ENCODE measurements around the gene TFEB. TPM values are rescaled to one million over a fixed set of nuclear protein-coding genes. Genes with fewer than 3 reads are reported as not detected.

Gene TFEB
- total RNA-seq, 2 experiments from 2014 or later, result 14.9 to 15.0 TPM

DNA sequence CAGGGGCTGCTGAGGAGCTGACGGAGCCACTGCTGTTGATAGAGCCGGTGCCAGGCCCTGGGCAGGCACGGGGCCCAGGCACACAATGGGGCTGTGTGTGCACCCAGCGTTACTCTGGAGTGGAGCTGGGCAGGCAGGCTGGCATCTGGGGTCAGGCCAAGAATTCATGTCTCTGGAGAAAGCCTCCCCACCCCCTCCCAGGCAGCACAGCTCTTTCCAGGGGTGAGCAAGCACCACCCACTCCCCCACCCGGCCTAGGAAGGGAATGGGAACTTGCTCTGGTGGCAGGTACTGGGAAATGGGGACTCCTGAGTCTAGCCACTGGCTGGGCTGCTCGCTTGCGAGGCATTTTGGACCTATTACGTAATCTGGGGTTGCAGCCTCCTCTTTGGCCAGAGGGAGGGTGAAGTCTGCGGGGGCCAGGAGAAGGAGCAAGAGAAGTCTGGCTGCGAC, 22.7 kb downstream of the TFEB start:
- Mint-ChIP-seq H3K27ac (no peak overlapping the region), H3K9me3 (no peaks in the 10 kb centered on the region), H3K4me1 (peaks cover 20% of the 10 kb centered on the region), H3K36me3 (ENCODE audit: low read depth) (no peaks in the 10 kb centered on the region), H3K4me3 (no peak overlapping the region), H3K27me3 (no peaks in the 10 kb centered on the region)
- CTCF ChIA-PET, result no interaction called here
- POLR2A ChIA-PET, result interaction anchor here (1.4 kb wide), 1 partner anchor 22 kb away, joined by 3 read pairs; no protein-coding TSS in a partner anchor
- DNase-seq, result no peak

DNA sequence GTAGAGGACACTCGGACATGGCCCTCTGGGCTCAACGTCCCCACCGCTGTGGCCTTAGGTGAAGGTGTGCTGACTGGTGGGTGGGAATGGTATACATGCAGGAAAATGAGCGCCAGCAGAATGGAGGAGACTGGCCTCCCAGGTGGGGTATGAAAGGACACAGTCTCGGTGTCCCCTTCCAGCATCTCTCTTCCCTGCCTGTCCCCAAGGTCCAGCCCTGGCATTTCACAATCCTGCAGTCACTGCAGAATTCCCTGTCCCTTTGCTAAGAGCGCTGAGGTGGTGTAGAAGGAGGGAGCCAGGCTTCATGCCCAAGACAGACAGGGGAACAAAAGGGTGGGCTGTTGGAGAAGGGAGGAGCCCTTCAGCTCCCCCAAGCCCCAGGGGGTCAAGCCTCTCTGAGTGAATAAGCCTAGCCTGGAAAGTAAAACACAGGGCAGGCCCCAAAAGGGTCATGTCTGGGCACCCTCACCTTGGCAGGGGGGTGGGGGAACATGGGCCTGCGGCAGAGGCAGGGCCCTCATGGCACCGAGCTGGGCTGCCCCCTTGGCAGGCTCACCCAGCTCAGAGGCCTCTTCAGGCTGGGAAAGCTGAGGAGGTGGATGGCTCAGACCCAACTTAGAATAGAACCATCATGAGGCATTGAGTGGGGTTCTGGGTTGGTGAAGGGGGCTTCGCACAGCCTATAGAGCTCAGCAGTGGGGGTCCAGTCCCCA, 23.9 kb downstream of the TFEB start:
- Mint-ChIP-seq H3K9me3 (no peaks in the 10 kb centered on the region), H3K4me1 (peaks cover 32% of the 10 kb centered on the region), H3K27ac (no peak overlapping the region), H3K27me3 (no peaks in the 10 kb centered on the region), H3K36me3 (ENCODE audit: low read depth) (no peaks in the 10 kb centered on the region), H3K4me3 (no peak overlapping the region)
- no peak for DNase-seq
- CTCF ChIA-PET, result interaction anchor here (0.6 kb wide), 1 partner anchor 838 kb away, joined by 3 read pairs; no protein-coding TSS in a partner anchor
- POLR2A ChIA-PET, result interaction anchor here (1.0 kb wide), 1 partner anchor 18 kb away, joined by 3 read pairs; no protein-coding TSS in a partner anchor

DNA sequence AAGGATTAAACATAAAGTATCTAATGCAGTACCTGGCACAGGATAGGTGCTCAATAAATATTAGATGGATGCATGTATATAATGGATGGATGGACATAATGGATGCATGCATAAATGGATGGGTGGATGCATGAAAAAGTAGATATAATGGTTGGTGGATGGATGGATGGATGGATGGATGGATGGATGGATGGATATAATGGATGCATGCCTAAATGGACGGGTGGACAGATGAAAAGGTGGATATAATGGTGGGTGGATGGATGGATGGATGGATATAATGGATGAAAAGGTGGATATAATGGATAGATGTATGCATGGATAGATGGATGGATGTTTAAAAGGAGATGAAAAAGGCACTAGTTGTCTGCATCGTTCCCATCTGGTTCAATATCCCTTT, 26.0 kb downstream of the TFEB start:
- H3K27me3 Mint-ChIP-seq, result no peaks in the 10 kb centered on the region
- no peaks in the 10 kb centered on the region for H3K36me3 Mint-ChIP-seq (ENCODE audit: low read depth)
- H3K4me1 Mint-ChIP-seq, result peaks cover 42% of the 10 kb centered on the region
- no peak for DNase-seq
- H3K27ac Mint-ChIP-seq, result no peak overlapping the region
- ChIA-PET CTCF (interaction anchor here (2.1 kb wide), 1 partner anchor 24 kb away, joined by 9 read pairs; no protein-coding TSS in a partner anchor), POLR2A (interaction anchor here (4.7 kb wide), 1 partner anchor 25 kb away, joined by 35 read pairs; the partner anchor contains the start of gene TFEB)
- no peak overlapping the region for H3K4me3 Mint-ChIP-seq
- no peaks in the 10 kb centered on the region for H3K9me3 Mint-ChIP-seq

DNA sequence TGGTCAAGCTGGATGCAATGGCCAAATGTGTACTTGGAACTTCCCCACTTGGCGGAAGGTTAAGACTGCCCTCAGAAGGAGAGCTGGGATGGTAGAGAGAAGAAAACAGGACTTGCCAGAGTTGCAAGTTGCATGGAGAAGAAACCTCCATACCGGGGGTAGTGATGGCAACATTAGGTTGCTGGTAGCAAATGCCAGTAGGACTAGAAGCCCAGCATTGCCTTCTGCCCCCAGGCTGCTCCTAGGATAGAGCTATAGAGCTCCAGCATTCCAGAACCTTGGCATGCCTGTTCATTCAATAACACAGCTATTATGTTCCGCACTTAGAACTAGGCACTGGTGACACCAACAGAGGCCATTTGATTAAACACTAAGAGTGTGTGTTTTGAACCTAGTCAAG, 26.6 kb downstream of the TFEB start:
- Mint-ChIP-seq H3K4me1 (peaks cover 38% of the 10 kb centered on the region), H3K27ac (no peak overlapping the region), H3K4me3 (no peak overlapping the region), H3K36me3 (ENCODE audit: low read depth) (no peaks in the 10 kb centered on the region), H3K9me3 (no peaks in the 10 kb centered on the region), H3K27me3 (no peaks in the 10 kb centered on the region)
- ChIA-PET POLR2A (interaction anchor here (4.7 kb wide), 1 partner anchor 25 kb away, joined by 35 read pairs; the partner anchor contains the start of gene TFEB), CTCF (interaction anchor here (0.6 to 2.1 kb wide), 2 partner anchors 25 to 27 kb away, joined by 4 to 9 read pairs; no protein-coding TSS in a partner anchor)
- DNase-seq, result no peak

DNA sequence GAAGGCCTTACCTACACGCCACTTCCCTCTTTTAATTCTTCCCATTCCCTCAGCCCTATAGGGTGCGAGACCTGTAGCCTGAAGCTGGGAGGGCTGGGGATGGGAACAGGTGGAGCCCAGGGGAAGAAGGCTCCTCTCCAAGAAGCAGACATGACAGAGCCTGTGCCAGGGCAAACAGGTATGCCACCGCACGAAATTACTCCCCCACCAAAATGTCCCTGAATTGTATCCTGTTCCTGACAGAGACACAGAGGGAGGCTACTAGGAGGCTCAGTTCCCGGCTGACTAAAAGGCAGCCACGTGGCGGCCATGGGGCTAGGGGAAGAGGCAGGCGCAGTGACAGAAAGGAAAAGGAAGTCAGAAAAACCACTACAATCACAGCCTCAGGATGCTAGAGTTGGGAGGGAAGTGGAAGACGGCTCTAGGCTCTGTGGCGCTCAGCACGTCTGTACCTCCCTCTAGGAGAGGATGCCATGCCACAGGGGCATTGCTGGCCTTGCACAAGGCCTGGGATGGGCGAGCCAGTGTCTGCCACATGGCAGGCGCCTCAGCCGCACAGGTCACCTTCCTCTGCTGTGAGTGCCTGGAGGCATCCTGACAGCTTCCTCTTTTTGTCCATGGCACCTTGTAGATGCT, 27.7 kb downstream of the TFEB start:
- H3K4me3 Mint-ChIP-seq, result peak overlapping the region; percentile 24
- H3K4me1 Mint-ChIP-seq, result peaks cover 37% of the 10 kb centered on the region
- H3K9me3 Mint-ChIP-seq, result no peaks in the 10 kb centered on the region
- ChIA-PET POLR2A (interaction anchor here (4.7 kb wide), 1 partner anchor 26 kb away, joined by 35 read pairs; the partner anchor contains the start of gene TFEB), CTCF (interaction anchor here (1.0 to 2.1 kb wide), 4 partner anchors 16 to 396 kb away, joined by 3 to 9 read pairs (median 6); no protein-coding TSS in a partner anchor)
- DNase-seq, result peak; percentile 53
- peak overlapping the region; percentile 76 for H3K27ac Mint-ChIP-seq
- H3K27me3 Mint-ChIP-seq, result no peaks in the 10 kb centered on the region
- H3K36me3 Mint-ChIP-seq (ENCODE audit: low read depth), result no peaks in the 10 kb centered on the region

DNA sequence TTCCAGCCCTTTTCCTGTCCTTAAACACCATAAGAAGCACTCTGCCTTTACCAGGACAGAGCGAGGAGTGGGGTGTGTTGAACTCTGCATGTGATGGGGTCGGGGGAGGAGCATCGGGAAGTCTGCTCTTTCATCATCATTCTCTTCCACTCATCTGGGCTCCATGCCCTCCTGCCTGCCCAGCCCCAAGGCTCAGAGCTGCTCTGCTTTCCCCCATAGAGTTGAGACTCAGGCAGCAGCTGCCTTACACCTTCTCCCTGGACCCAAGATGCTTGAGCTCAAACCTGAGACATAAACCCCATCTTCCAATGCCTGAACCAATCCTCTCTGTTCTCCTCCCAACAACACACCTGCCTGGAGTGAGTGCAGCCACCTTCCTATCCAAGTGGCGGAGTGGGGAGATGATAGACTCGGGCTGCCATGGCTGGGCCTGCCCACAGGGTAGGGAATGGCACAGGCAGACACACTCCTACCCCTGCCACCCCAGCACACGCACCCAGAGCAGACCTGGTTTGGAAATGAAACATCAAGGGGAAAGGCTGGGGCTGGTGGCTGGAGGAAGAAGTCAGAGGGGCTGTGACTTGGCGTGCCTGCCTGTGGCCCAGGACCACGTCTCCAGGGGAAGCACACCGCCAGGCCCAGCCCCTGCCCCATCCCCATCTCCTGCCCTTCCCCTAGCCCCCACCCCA, 28.4 kb downstream of the TFEB start:
- no peak for DNase-seq
- POLR2A ChIA-PET, result interaction anchor here (1.1 to 4.7 kb wide), 3 partner anchors 23 to 80 kb away, joined by 3 to 35 read pairs (median 5); partner anchors contain the start of genes TFEB and TOMM6
- Mint-ChIP-seq H3K27me3 (no peaks in the 10 kb centered on the region), H3K4me3 (peak overlapping the region; percentile 24), H3K27ac (peak overlapping the region; percentile 76), H3K4me1 (peaks cover 37% of the 10 kb centered on the region), H3K9me3 (no peaks in the 10 kb centered on the region), H3K36me3 (ENCODE audit: low read depth) (no peaks in the 10 kb centered on the region)
- CTCF ChIA-PET, result interaction anchor here (1.0 to 1.9 kb wide), 4 partner anchors 15 to 397 kb away, joined by 3 to 8 read pairs (median 4); no protein-coding TSS in a partner anchor

DNA sequence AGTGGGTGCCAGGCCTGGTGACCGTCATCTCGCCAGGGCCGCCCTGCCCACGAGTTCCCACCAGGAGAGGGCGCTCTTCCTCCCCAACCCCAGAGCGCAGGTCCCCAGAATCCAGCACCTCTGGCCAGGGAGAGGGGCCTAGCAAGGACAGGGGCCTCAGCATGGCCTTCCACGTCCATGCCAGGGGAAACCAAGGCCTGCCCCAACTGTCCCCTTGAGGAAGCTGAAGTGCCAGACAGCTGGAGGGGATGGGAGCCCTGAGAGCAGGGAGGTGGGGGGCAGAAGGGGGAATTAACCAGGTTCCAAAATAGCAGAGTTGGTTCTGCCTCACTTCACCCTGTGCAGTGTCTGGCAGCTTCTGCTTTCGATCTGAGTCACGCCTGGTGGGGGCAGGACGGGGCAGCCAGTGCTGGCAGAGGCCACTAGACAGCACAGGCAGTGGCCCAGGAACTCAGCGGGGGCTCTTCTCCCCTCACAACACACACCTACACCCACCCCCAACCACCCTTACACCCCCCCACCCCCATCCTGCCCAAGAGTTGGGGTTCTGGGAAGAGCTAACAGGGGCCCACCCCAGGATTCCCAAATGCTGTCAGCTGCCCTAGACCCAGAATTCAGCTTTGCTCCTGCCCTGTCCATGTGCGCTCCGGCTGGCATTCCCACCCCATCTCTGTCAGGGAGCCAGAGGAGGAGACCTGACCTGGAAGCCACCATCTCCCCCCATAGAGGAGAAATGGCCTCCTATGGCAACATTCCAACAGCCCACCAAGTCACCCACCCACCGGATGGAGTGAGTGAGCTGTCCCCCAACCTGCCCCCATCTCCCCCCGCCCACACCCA, 29.2 kb downstream of the TFEB start:
- DNase-seq, result peak; percentile 81
- Mint-ChIP-seq H3K4me3 (peak overlapping the region; percentile 30), H3K27ac (peak overlapping the region; percentile 76), H3K36me3 (ENCODE audit: low read depth) (no peaks in the 10 kb centered on the region), H3K9me3 (no peaks in the 10 kb centered on the region), H3K27me3 (no peaks in the 10 kb centered on the region), H3K4me1 (peaks cover 37% of the 10 kb centered on the region)
- ChIA-PET CTCF (interaction anchor here (0.5 to 2.3 kb wide), 12 partner anchors 9 to 398 kb away, joined by 3 to 9 read pairs (median 4); no protein-coding TSS in a partner anchor), POLR2A (interaction anchor here (1.0 to 4.7 kb wide), 4 partner anchors 23 to 81 kb away, joined by 3 to 35 read pairs (median 4); partner anchors contain the start of genes TFEB and TOMM6)

DNA sequence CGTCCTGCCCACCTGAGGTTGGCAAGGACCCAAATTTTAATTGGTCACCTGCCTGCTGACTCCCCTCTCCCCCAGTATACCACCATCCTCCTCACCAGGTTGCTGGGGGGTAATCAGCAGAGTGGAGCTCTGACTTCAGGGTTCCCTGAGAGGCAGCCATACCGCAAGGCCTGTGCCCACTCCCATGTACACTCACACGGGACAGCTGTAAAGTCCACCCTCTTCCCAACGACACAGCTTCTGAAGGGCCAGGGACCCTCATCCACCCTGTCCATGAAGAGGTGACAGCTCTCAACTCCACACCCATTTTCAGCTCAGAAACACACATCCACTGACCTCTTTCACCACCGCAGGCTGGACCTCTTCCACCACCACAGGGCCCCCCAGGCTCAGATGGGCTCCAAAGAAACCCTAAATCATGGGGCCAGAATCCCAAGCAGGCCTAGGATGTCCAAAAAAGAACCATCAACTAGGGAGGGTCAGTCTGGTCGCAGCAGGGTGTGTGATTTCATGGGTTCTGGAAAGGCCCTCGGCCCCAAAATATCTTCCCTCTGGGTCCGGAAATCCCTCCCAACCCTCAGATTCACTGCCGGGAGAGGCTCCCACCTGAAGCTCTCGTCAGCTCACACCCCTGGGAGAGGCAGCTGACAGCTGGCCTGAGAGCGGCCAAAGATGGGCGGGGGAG, 30.0 kb downstream of the TFEB start:
- H3K27ac Mint-ChIP-seq, result peak overlapping the region; percentile 76
- H3K36me3 Mint-ChIP-seq (ENCODE audit: low read depth), result no peaks in the 10 kb centered on the region
- DNase-seq, result no peak
- POLR2A ChIA-PET, result interaction anchor here (1.0 to 4.7 kb wide), 3 partner anchors 22 to 82 kb away, joined by 3 to 35 read pairs (median 5); partner anchors contain the start of genes TFEB and TOMM6
- CTCF ChIA-PET, result interaction anchor here (0.5 to 2.3 kb wide), 13 partner anchors 8 to 81 kb away, joined by 3 to 9 read pairs (median 4); no protein-coding TSS in a partner anchor
- H3K4me1 Mint-ChIP-seq, result peaks cover 37% of the 10 kb centered on the region
- no peak overlapping the region for H3K4me3 Mint-ChIP-seq
- no peaks in the 10 kb centered on the region for H3K27me3 Mint-ChIP-seq
- no peaks in the 10 kb centered on the region for H3K9me3 Mint-ChIP-seq

DNA sequence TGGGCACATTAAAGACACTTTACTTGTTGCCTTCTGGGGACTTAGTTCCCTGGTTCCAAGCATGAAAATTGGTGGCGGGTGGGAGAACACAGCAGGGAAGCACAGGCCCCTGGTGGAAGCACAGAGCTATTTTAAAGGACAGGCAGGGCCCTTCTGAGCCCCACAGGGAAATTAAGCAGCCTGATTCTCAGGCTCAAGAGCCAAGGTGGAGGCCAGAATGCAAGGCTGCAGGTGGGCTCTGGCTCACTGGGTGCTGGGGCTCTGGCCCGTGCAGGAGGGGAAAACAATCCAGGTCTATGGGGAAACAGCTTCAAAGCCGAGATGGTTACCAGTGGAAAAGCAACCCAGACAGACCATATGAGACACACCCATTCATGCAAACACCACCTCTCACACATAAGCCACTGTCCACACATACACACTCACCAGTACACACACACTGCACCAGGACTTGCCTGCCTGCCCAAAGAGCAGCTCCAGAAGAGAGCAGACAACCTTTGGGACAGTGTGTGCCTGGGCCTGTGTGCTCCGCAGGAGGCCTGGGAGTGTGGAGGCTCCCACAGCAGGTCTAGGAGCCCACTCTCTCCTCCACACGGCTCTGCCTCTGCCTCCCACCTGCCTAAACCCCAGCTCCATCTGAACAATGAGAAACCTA, 30.6 kb downstream of the TFEB start:
- peaks cover 37% of the 10 kb centered on the region for H3K4me1 Mint-ChIP-seq
- H3K4me3 Mint-ChIP-seq, result no peak overlapping the region
- no peak for DNase-seq
- H3K27ac Mint-ChIP-seq, result no peak overlapping the region
- no peaks in the 10 kb centered on the region for H3K27me3 Mint-ChIP-seq
- H3K9me3 Mint-ChIP-seq, result no peaks in the 10 kb centered on the region
- H3K36me3 Mint-ChIP-seq (ENCODE audit: low read depth), result no peaks in the 10 kb centered on the region
- ChIA-PET POLR2A (interaction anchor here (0.6 to 4.7 kb wide), 4 partner anchors 21 to 246 kb away, joined by 3 to 35 read pairs (median 3); partner anchors contain the start of gene TFEB), CTCF (interaction anchor here (0.6 to 2.3 kb wide), 7 partner anchors 9 to 82 kb away, joined by 3 to 9 read pairs (median 4); no protein-coding TSS in a partner anchor)

DNA sequence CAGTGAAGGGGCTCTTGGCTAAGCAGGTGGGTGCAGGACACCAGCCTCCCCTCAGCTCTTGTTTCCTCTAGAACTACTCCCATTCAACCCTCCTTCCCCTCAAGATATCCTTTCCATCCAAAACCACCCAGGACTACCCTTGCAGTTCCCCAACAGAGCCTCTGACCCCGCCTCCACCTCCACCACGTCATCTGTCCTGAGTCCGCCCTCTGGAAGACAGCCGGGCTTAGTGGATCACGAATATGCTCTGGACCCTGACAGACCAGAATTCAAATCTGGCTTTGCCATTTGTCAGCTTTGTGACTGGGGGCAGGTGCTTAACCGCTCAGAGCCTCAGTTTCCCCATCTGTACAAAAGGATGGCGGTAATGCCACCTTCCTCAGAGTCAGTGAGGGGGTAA, 31.4 kb downstream of the TFEB start:
- Mint-ChIP-seq H3K9me3 (no peaks in the 10 kb centered on the region), H3K27ac (no peak overlapping the region), H3K4me1 (peaks cover 37% of the 10 kb centered on the region), H3K4me3 (no peak overlapping the region), H3K36me3 (ENCODE audit: low read depth) (no peaks in the 10 kb centered on the region), H3K27me3 (no peaks in the 10 kb centered on the region)
- ChIA-PET POLR2A (interaction anchor here (0.6 to 1.2 kb wide), 2 partner anchors 31 to 245 kb away, joined by 3 read pairs; partner anchors contain the start of gene TFEB), CTCF (interaction anchor here (1.2 to 2.0 kb wide), 3 partner anchors 10 to 82 kb away, joined by 3 to 5 read pairs (median 4); no protein-coding TSS in a partner anchor)
- no peak for DNase-seq

Measured in activated CD4-positive, alpha-beta memory T cell treated with anti-CD3 and anti-CD28 coated beads, Interleukin-2, amount 10 ng/mL, durations not matched to agents 7 days and 5 days (primary cell).